Left ventricle myocardium inferior (tissue), 1 donor: ENCODE results near the gene ZNF212. TPM values are rescaled to one million over a fixed set of nuclear protein-coding genes. Genes with fewer than 3 reads are reported as not detected.
A peak's percentile ranks its signal among the peaks of the same experiment; 100 is the strongest.

Source experiments
- DNase-seq: peaks from one replicate; pipeline ENCODE4 v3.0.0-alpha.2; 2020
- H3K27ac ChIP-seq: fragments of 200-600 bp; replicated peaks from 2 replicates; pipeline ENCODE4 v1.8.0; 2021
- H3K27me3 ChIP-seq: fragments of 200-600 bp; 2 replicates; pipeline ENCODE4 v1.8.0; 2021; ENCODE audit warnings: low read depth
- H3K36me3 ChIP-seq: fragments of 200-600 bp; 2 replicates; pipeline ENCODE4 v1.8.0; 2021
- H3K4me1 ChIP-seq: fragments of 200-600 bp; 2 replicates; pipeline ENCODE4 v1.8.0; 2021
- H3K4me3 ChIP-seq: fragments of 200-600 bp; 2 replicates; pipeline ENCODE4 v1.8.0; 2021; ENCODE audit warnings: mild to moderate bottlenecking, moderate library complexity
- H3K9me3 ChIP-seq: fragments of 200-600 bp; replicated peaks from 2 replicates; pipeline ENCODE4 v1.8.0; 2021
- CTCF ChIP-seq: fragments of 200-600 bp; IDR thresholded peaks from 2 replicates; pipeline ENCODE4 v1.8.0; 2021; ENCODE audit warnings: antibody characterized with exemption, mild to moderate bottlenecking, borderline replicate concordance
- intact Hi-C: fragments of 100-400 bp; cut with micrococcal nuclease; formaldehyde crosslinking; loops from one replicate; pipeline ENCODE4 v1.11.0; 2022
- total RNA-seq: library from RNA; stranded (reverse); fragmentation: NEBNext Ultra II Directional; extraction: Animal tissue kit (Norgen Biotek cat#: 25700); gene quantifications from one replicate; pipeline ENCODE4 v1.2.1, GENCODE V29; 2021
- donor health status: DM: no; HTN: yes; CAD: no; lungs with severe emphysema.

Gene ZNF212
- total RNA-seq, 1 donor from 2014 or later = 5.4 TPM

GRCh38 chr7:149281508-149282330 lies 42.3 kb downstream of the ZNF212 start:
- intact Hi-C loops = no loop called here
- no peak overlapping the region for H3K4me3 ChIP-seq
- H3K27me3 ChIP-seq = no peaks in the 10 kb centered on the region
- DNase-seq = no peak
- H3K9me3 ChIP-seq = no peaks in the 10 kb centered on the region
- H3K27ac ChIP-seq = no peak overlapping the region
- TF ChIP-seq CTCF = no peak
- H3K4me1 ChIP-seq = peaks cover 19% of the 10 kb centered on the region
- H3K36me3 ChIP-seq = peaks cover 38% of the 10 kb centered on the region

- Histone ChIP-seq H3K4me1 (peaks cover 19% of the 10 kb centered on the region), H3K27ac (no peak overlapping the region), H3K4me3 (no peak overlapping the region), H3K36me3 (peaks cover 38% of the 10 kb centered on the region), H3K27me3 (no peaks in the 10 kb centered on the region), H3K9me3 (no peaks in the 10 kb centered on the region)
- intact Hi-C loops = no loop called here
- no peak for DNase-seq
- no peak for TF ChIP-seq CTCF
Observed at GRCh38 chr7:149282331-149282655, 42.8 kb downstream of the ZNF212 start.

- no peak overlapping the region for H3K4me3 ChIP-seq
- no peak for TF ChIP-seq CTCF
- DNase-seq = no peak
- no peaks in the 10 kb centered on the region for H3K9me3 ChIP-seq
- peaks cover 19% of the 10 kb centered on the region for H3K4me1 ChIP-seq
- H3K36me3 ChIP-seq = peaks cover 34% of the 10 kb centered on the region
- intact Hi-C loops = no loop called here
- H3K27ac ChIP-seq = no peak overlapping the region
- no peaks in the 10 kb centered on the region for H3K27me3 ChIP-seq
Observed at GRCh38 chr7:149283321-149283720, 43.9 kb downstream of the ZNF212 start.

- no peaks in the 10 kb centered on the region for H3K27me3 ChIP-seq
- H3K27ac ChIP-seq = peak overlapping the region; percentile 3
- no peaks in the 10 kb centered on the region for H3K9me3 ChIP-seq
- TF ChIP-seq CTCF = no peak
- H3K4me3 ChIP-seq = peak overlapping the region; percentile 76
- intact Hi-C loops = no loop called here
- H3K4me1 ChIP-seq = peaks cover 19% of the 10 kb centered on the region
- H3K36me3 ChIP-seq = peaks cover 24% of the 10 kb centered on the region
- DNase-seq = no peak
Observed at GRCh38 chr7:149284343-149284742, 44.9 kb downstream of the ZNF212 start.

- Histone ChIP-seq H3K27ac (peak overlapping the region; percentile 21), H3K9me3 (no peaks in the 10 kb centered on the region), H3K36me3 (peaks cover 28% of the 10 kb centered on the region), H3K4me1 (peaks cover 19% of the 10 kb centered on the region), H3K4me3 (peak overlapping the region; percentile 76), H3K27me3 (no peaks in the 10 kb centered on the region)
- TF ChIP-seq CTCF = no peak
- intact Hi-C loops = no loop called here
- peak; percentile 96 for DNase-seq
Observed at GRCh38 chr7:149284850-149285585, 45.6 kb downstream of the ZNF212 start.
